Astrocyte (in vitro differentiated cells and primary cell): Measurements from ENCODE around the gene EPS8. TPM values are rescaled to one million over a fixed set of nuclear protein-coding genes. Genes with fewer than 3 reads are reported as not detected.

Source experiments
- DNase-seq: peaks from one replicate; pipeline ENCODE4 v3.0.0-alpha.2; 2010; ENCODE audit warnings: low read depth
- FAIRE-seq: peaks from 2 replicates; lab custom pipeline; 2011; peaks lifted over from hg19 to GRCh38; lab: Jason Lieb, UNC
- H2AFZ ChIP-seq: 2 replicates; pipeline ENCODE4 v1.6.0; 2012; ENCODE audit warnings: low read depth, low read length, inconsistent platforms
- H3K27ac ChIP-seq: 2 replicates; pipeline ENCODE4 v1.5.1; 2011; ENCODE audit warnings: low read depth, low read length, inconsistent platforms
- H3K27me3 ChIP-seq: 2 replicates; pipeline ENCODE4 v1.6.0; 2011; ENCODE audit warnings: low read length, inconsistent platforms; ENCODE audit not compliant: insufficient read depth
- H3K36me3 ChIP-seq: 2 replicates; pipeline ENCODE4 v1.5.1; 2011; ENCODE audit warnings: low read length, inconsistent platforms; ENCODE audit not compliant: insufficient read depth
- H3K4me1 ChIP-seq: 2 replicates; pipeline ENCODE4 v1.5.1; 2011; ENCODE audit warnings: low read length, inconsistent platforms; ENCODE audit not compliant: insufficient read depth
- H3K4me2 ChIP-seq: 2 replicates; pipeline ENCODE4 v1.6.0; 2012; ENCODE audit warnings: low read length, inconsistent platforms
- H3K4me3 ChIP-seq: 2 replicates; pipeline ENCODE4 v1.5.1; 2011; ENCODE audit warnings: low read depth, mild to moderate bottlenecking, low read length, inconsistent platforms; ENCODE audit not compliant: insufficient read depth
- H3K79me2 ChIP-seq: 2 replicates; pipeline ENCODE4 v1.6.0; 2012; ENCODE audit warnings: mild to moderate bottlenecking, low read length, inconsistent platforms; ENCODE audit not compliant: insufficient read depth
- H3K9ac ChIP-seq: 2 replicates; pipeline ENCODE4 v1.6.0; 2012; ENCODE audit warnings: mild to moderate bottlenecking, low read length, inconsistent platforms
- H3K9me3 ChIP-seq: 2 replicates; pipeline ENCODE4 v1.5.1; 2012; ENCODE audit warnings: low read depth, mild to moderate bottlenecking, low read length, inconsistent platforms; ENCODE audit not compliant: insufficient read depth
- H4K20me1 ChIP-seq: 2 replicates; pipeline ENCODE4 v1.6.0; 2012; ENCODE audit warnings: low read length, inconsistent platforms; ENCODE audit not compliant: insufficient read depth
- H3K27ac Mint-ChIP-seq: one replicate; pipeline ENCODE4 v1.8.0; 2021; ENCODE audit warnings: mild to moderate bottlenecking, mixed read lengths; ENCODE audit not compliant: unreplicated experiment
- H3K27me3 Mint-ChIP-seq: one replicate; pipeline ENCODE4 v1.8.0; 2021; ENCODE audit warnings: low read depth, mixed read lengths; ENCODE audit not compliant: unreplicated experiment
- H3K36me3 Mint-ChIP-seq: one replicate; pipeline ENCODE4 v1.8.0; 2021; ENCODE audit warnings: low read depth, mixed read lengths; ENCODE audit not compliant: unreplicated experiment
- H3K4me1 Mint-ChIP-seq: one replicate; pipeline ENCODE4 v1.8.0; 2021; ENCODE audit warnings: low read depth, mixed read lengths; ENCODE audit not compliant: unreplicated experiment
- H3K4me3 Mint-ChIP-seq: one replicate; pipeline ENCODE4 v1.8.0; 2021; ENCODE audit warnings: mild to moderate bottlenecking, moderate library complexity, mixed read lengths; ENCODE audit not compliant: unreplicated experiment
- H3K9me3 Mint-ChIP-seq: one replicate; pipeline ENCODE4 v1.8.0; 2021; ENCODE audit warnings: mild to moderate bottlenecking, mixed read lengths; ENCODE audit not compliant: unreplicated experiment
- EZH2 ChIP-seq: IDR thresholded peaks from 2 replicates; pipeline ENCODE4 v1.6.1; 2012; ENCODE audit warnings: mild to moderate bottlenecking, low read length, inconsistent platforms; ENCODE audit not compliant: insufficient read depth
- total RNA-seq: library from RNA; stranded (reverse); gene quantifications from 2 replicates; pipeline ENCODE4 v1.2.1, GENCODE V29; 2021
- TF ChIP-seq, protein P1 (sequence below): IDR thresholded peaks from 2 replicates; pipeline ENCODE4 v1.5.1; 2011; ENCODE audit warnings: low read depth, mild to moderate bottlenecking, inconsistent platforms, low read length, moderate library complexity; ENCODE audit not compliant: insufficient read depth

The EPS8 gene
- total RNA-seq, 1 donor from 2014 or later, result 31.8 TPM

DNA sequence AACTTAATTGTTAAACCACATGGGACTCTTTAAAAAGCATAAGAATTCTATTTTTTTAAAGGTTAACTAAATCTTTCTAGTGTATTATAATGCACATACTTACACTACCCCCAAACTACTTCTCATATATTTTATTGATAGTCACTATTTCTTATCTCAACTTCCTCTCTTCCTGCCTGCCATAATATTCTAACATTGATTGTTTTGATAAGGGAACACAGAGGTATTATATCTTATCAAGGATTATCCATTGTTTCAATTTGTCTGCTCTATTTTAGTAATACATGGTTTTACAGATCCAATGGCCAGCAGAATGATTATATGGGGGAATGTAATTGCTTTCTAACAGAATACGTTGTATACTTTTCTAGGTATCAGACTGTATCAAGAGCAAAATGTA lies 98.9 kb downstream of the EPS8 start:
- Histone ChIP-seq H3K4me1 (peaks cover 22% of the 10 kb centered on the region), H3K27me3 (no peaks in the 10 kb centered on the region), H4K20me1 (no peaks in the 10 kb centered on the region), H3K4me2 (peak overlapping the region; percentile 14), H3K27ac (no peak overlapping the region), H3K4me3 (no peak overlapping the region), H3K36me3 (no peaks in the 10 kb centered on the region), H2AFZ (no peak overlapping the region), H3K79me2 (peaks cover 86% of the 10 kb centered on the region), H3K9ac (no peak overlapping the region), H3K9me3 (no peaks in the 10 kb centered on the region)
- no peak overlapping the region for H3K27ac Mint-ChIP-seq
- H3K36me3 Mint-ChIP-seq, result peaks cover 2% of the 10 kb centered on the region
- no peaks in the 10 kb centered on the region for H3K27me3 Mint-ChIP-seq
- H3K4me3 Mint-ChIP-seq, result no peak overlapping the region
- TF ChIP-seq, protein P1, sequence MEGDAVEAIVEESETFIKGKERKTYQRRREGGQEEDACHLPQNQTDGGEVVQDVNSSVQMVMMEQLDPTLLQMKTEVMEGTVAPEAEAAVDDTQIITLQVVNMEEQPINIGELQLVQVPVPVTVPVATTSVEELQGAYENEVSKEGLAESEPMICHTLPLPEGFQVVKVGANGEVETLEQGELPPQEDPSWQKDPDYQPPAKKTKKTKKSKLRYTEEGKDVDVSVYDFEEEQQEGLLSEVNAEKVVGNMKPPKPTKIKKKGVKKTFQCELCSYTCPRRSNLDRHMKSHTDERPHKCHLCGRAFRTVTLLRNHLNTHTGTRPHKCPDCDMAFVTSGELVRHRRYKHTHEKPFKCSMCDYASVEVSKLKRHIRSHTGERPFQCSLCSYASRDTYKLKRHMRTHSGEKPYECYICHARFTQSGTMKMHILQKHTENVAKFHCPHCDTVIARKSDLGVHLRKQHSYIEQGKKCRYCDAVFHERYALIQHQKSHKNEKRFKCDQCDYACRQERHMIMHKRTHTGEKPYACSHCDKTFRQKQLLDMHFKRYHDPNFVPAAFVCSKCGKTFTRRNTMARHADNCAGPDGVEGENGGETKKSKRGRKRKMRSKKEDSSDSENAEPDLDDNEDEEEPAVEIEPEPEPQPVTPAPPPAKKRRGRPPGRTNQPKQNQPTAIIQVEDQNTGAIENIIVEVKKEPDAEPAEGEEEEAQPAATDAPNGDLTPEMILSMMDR, result no peak
- no peak for TF ChIP-seq EZH2
- no peaks in the 10 kb centered on the region for H3K9me3 Mint-ChIP-seq
- DNase-seq, result no peak
- H3K4me1 Mint-ChIP-seq, result peaks cover 27% of the 10 kb centered on the region
- FAIRE-seq, result no peak

DNA sequence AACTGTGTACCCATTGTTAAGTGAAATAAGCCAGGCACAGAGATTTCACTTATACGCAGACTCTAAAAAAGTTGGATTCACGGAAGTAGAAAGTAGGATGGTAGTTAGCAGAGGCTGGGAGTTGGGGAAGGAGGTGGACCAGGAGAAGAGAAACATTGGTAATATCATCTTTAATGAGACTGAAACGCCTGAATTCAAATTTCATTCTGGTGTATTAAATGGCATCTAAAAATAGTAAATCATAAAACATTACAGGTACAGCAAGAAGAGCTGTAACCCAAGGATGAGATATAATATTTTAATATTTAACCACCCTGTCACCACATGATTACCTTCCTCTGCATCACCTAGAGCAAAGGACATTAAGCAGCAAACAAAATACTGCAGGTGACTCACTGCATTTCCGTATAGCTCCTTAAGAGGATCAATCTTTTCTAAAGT lies 99.4 kb downstream of the EPS8 start:
- TF ChIP-seq EZH2, result no peak
- TF ChIP-seq, protein P1, result no peak
- Mint-ChIP-seq H3K27me3 (no peaks in the 10 kb centered on the region), H3K9me3 (no peaks in the 10 kb centered on the region), H3K27ac (no peak overlapping the region), H3K4me1 (peaks cover 27% of the 10 kb centered on the region), H3K36me3 (peaks cover 2% of the 10 kb centered on the region), H3K4me3 (no peak overlapping the region)
- Histone ChIP-seq H3K9ac (no peak overlapping the region), H3K27ac (no peak overlapping the region), H3K27me3 (no peaks in the 10 kb centered on the region), H4K20me1 (no peaks in the 10 kb centered on the region), H3K4me3 (no peak overlapping the region), H3K79me2 (peaks cover 85% of the 10 kb centered on the region), H3K4me2 (peak overlapping the region; percentile 36), H2AFZ (no peak overlapping the region), H3K9me3 (no peaks in the 10 kb centered on the region), H3K4me1 (peaks cover 22% of the 10 kb centered on the region), H3K36me3 (no peaks in the 10 kb centered on the region)
- no peak for FAIRE-seq
- DNase-seq, result no peak

DNA sequence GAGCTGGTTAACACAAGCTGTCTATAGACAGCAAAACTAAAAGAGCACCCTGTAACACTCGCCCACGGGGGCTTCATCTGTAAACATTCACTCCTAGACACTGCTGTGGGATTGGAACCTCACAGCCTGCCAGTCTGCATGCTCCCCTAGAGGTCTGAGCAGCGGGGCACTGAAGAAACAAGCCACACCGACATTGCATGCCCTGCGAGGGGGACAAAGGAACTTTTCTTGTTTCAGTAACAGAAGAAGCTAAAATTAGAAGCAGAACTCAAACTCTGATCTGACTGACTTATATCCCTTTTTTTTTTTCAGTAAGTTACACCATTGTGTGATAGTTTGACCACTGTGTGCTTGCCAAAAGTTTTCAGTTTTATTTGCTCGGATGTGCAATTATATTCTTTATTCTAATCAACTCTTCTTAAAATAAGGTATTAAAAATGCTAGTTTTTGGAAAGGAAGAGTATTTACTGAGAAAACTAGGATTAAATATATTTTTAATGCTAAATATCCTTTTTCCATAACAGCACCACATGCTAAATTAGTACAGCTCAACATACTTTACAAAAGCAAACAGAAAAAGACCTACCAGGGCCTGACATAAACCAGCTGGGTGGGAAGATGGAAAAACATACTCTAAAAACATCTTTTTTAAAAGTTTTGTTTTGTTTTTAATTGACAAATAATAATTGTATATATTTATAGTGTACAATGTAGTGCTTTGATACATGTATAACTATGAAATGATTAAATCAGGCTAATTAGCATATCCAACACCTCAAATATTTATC lies 100.2 kb downstream of the EPS8 start:
- no peaks in the 10 kb centered on the region for H3K27me3 Mint-ChIP-seq
- H3K9me3 Mint-ChIP-seq, result no peaks in the 10 kb centered on the region
- no peak for TF ChIP-seq EZH2
- TF ChIP-seq, protein P1, result no peak
- Histone ChIP-seq H2AFZ (no peak overlapping the region), H3K27me3 (no peaks in the 10 kb centered on the region), H3K9me3 (no peaks in the 10 kb centered on the region), H3K9ac (peak overlapping the region; percentile 67), H3K79me2 (peaks cover 85% of the 10 kb centered on the region), H3K4me2 (peak overlapping the region; percentile 80), H3K4me3 (peak overlapping the region; percentile 34), H3K4me1 (peaks cover 22% of the 10 kb centered on the region), H3K27ac (peak overlapping the region; percentile 66), H4K20me1 (no peaks in the 10 kb centered on the region), H3K36me3 (no peaks in the 10 kb centered on the region)
- H3K4me3 Mint-ChIP-seq, result peak overlapping the region; percentile 21
- DNase-seq (no peak), FAIRE-seq (no peak)
- H3K4me1 Mint-ChIP-seq, result peaks cover 27% of the 10 kb centered on the region
- H3K36me3 Mint-ChIP-seq, result peaks cover 2% of the 10 kb centered on the region
- H3K27ac Mint-ChIP-seq, result peak overlapping the region; percentile 90
